ENCODE measurements around the gene ELK4.

- no peak for TF ChIP-seq CTCF (IDR thresholded peaks at IDR 0.05)
- TF ChIP-seq POLR2A (IDR thresholded peaks at IDR 0.05), result no peak
Observed at GRCh38 chr1:205645519-205645918, 13.7 kb upstream of the ELK4 start.

Data from heart left ventricle (tissue), 13 donors.